HEK293 (cell line): ENCODE data around the gene OR2D3.

Experiments used
- TCF7L2 ChIP-seq: IDR thresholded peaks from 2 replicates; pipeline ENCODE4 v1.6.1; 2011; ENCODE audit warnings: low read depth, mild to moderate bottlenecking, inconsistent platforms, low read length, moderate library complexity, borderline replicate concordance
- ZNF324 ChIP-seq: fragments of 450-650 bp; formaldehyde crosslinking; IDR thresholded peaks from 2 replicates; pipeline ENCODE4 v1.5.1; 2016; ENCODE audit warnings: missing biosample characterization, missing genetic modification characterization
- ZNF792 ChIP-seq: fragments of 450-650 bp; formaldehyde crosslinking; IDR thresholded peaks from 2 replicates; pipeline ENCODE4 v1.5.1; 2016; ENCODE audit warnings: missing biosample characterization, missing genetic modification characterization
- TF ChIP-seq, protein P1 (sequence below): fragments of 450-650 bp; formaldehyde crosslinking; IDR thresholded peaks from 2 replicates; pipeline ENCODE4 v1.5.1; 2016; ENCODE audit warnings: missing biosample characterization, missing genetic modification characterization
- TF ChIP-seq, protein P2 (sequence below): fragments of 450-650 bp; IDR thresholded peaks from 2 replicates; pipeline ENCODE4 v1.5.1; 2018; ENCODE audit warnings: missing biosample characterization, missing genetic modification characterization
- TF ChIP-seq, protein P3 (sequence below): fragments of 450-650 bp; formaldehyde crosslinking; IDR thresholded peaks from 2 replicates; pipeline ENCODE4 v1.5.1; 2016; ENCODE audit warnings: missing biosample characterization, missing genetic modification characterization
- TF ChIP-seq, protein P4 (sequence below): fragments of 450-650 bp; formaldehyde crosslinking; IDR thresholded peaks from 2 replicates; pipeline ENCODE4 v1.5.1; 2016; ENCODE audit warnings: missing biosample characterization, missing genetic modification characterization

DNA sequence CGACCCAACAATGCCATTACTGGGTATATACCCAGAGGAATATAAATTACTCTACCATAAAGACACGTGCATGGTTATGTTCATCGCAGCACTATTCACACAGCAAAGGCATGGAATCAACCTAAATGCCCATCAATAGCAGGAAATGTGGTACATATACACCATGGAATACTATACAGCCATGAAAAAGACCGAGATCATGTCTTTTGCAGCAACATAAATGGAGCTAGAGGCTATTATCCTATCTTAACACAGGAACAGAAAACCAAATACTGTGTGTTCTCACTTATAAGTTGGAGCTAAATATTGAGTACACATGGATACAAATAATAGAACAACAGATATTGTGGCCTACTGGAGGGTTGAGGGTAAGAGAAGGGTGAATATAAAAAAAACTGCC lies 32.0 kb upstream of the OR2D3 start:
- TF ChIP-seq ZNF792 (tag by site-specific recombination), result no peak
- no peak for TF ChIP-seq ZNF324 (tag by site-specific recombination)
- TF ChIP-seq, protein P1, sequence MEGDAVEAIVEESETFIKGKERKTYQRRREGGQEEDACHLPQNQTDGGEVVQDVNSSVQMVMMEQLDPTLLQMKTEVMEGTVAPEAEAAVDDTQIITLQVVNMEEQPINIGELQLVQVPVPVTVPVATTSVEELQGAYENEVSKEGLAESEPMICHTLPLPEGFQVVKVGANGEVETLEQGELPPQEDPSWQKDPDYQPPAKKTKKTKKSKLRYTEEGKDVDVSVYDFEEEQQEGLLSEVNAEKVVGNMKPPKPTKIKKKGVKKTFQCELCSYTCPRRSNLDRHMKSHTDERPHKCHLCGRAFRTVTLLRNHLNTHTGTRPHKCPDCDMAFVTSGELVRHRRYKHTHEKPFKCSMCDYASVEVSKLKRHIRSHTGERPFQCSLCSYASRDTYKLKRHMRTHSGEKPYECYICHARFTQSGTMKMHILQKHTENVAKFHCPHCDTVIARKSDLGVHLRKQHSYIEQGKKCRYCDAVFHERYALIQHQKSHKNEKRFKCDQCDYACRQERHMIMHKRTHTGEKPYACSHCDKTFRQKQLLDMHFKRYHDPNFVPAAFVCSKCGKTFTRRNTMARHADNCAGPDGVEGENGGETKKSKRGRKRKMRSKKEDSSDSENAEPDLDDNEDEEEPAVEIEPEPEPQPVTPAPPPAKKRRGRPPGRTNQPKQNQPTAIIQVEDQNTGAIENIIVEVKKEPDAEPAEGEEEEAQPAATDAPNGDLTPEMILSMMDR (tag by site-specific recombination), result no peak
- TF ChIP-seq, protein P2, sequence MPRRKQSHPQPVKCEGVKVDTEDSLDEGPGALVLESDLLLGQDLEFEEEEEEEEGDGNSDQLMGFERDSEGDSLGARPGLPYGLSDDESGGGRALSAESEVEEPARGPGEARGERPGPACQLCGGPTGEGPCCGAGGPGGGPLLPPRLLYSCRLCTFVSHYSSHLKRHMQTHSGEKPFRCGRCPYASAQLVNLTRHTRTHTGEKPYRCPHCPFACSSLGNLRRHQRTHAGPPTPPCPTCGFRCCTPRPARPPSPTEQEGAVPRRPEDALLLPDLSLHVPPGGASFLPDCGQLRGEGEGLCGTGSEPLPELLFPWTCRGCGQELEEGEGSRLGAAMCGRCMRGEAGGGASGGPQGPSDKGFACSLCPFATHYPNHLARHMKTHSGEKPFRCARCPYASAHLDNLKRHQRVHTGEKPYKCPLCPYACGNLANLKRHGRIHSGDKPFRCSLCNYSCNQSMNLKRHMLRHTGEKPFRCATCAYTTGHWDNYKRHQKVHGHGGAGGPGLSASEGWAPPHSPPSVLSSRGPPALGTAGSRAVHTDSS (tag by site-specific recombination), result no peak
- TF ChIP-seq, protein P3, sequence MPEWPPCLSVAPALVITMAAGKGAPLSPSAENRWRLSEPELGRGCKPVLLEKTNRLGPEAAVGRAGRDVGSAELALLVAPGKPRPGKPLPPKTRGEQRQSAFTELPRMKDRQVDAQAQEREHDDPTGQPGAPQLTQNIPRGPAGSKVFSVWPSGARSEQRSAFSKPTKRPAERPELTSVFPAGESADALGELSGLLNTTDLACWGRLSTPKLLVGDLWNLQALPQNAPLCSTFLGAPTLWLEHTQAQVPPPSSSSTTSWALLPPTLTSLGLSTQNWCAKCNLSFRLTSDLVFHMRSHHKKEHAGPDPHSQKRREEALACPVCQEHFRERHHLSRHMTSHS, result no peak
- TF ChIP-seq, protein P4, sequence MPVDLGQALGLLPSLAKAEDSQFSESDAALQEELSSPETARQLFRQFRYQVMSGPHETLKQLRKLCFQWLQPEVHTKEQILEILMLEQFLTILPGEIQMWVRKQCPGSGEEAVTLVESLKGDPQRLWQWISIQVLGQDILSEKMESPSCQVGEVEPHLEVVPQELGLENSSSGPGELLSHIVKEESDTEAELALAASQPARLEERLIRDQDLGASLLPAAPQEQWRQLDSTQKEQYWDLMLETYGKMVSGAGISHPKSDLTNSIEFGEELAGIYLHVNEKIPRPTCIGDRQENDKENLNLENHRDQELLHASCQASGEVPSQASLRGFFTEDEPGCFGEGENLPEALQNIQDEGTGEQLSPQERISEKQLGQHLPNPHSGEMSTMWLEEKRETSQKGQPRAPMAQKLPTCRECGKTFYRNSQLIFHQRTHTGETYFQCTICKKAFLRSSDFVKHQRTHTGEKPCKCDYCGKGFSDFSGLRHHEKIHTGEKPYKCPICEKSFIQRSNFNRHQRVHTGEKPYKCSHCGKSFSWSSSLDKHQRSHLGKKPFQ, result no peak
- TF ChIP-seq TCF7L2, result no peak
